H1 (cell line): ENCODE measurements around the gene ENO2. TPM values are rescaled to one million over a fixed set of nuclear protein-coding genes. Genes with fewer than 3 reads are reported as not detected.

Source experiments
- CTCF ChIA-PET: fragments of 300-600 bp; sonication (Branson Sonifier 250); formaldehyde crosslinking; loops from one replicate; lab custom pipeline; 2021; ENCODE audit not compliant: partially characterized antibody; lab: Charles Lee
- POLR2A ChIA-PET: fragments of 300-600 bp; sonication (Branson Sonifier 250); formaldehyde crosslinking; loops from one replicate; lab custom pipeline; 2021; ENCODE audit warnings: inconsistent platforms; ENCODE audit not compliant: partially characterized antibody; lab: Charles Lee
- DNase-seq, 2 experiments: peaks; one replicate each; pipeline versions ENCODE4 v3.0.0 to v3.0.0-alpha.2; 2010 to 2022; ENCODE audit warnings: low spot score in 2 of 2, low read depth in 1 of 2, mixed read lengths in 1 of 2
- FAIRE-seq: peaks from 2 replicates; lab custom pipeline; 2011; peaks lifted over from hg19 to GRCh38; lab: Jason Lieb, UNC
- H2AFZ ChIP-seq: 2 replicates; pipeline ENCODE4 v1.8.1; 2012; ENCODE audit warnings: low read length, inconsistent platforms
- H2AK5ac ChIP-seq: 2 replicates; pipeline ENCODE4 v1.6.1; 2013; ENCODE audit warnings: low read depth, low read length
- H2BK120ac ChIP-seq: replicated peaks from 2 replicates; pipeline ENCODE3; 2013; ENCODE audit warnings: low read depth, low read length, inconsistent platforms
- H2BK12ac ChIP-seq: 2 replicates; pipeline ENCODE4 v1.6.1; 2013; ENCODE audit warnings: low read depth, low read length
- H2BK15ac ChIP-seq: 2 replicates; pipeline ENCODE4 v1.6.1; 2013; ENCODE audit warnings: low read length
- H2BK20ac ChIP-seq: 2 replicates; pipeline ENCODE4 v1.6.1; 2013; ENCODE audit warnings: low read length
- H2BK5ac ChIP-seq: 2 replicates; pipeline ENCODE4 v1.6.1; 2013; ENCODE audit warnings: low read depth, low read length
- H3K14ac ChIP-seq: 2 replicates; pipeline ENCODE4 v1.6.1; 2013; ENCODE audit warnings: inconsistent platforms; ENCODE audit not compliant: insufficient read length
- H3K18ac ChIP-seq: 2 replicates; pipeline ENCODE4 v1.6.1; 2013; ENCODE audit warnings: low read length; ENCODE audit errors: extremely low read depth
- H3K23ac ChIP-seq: 2 replicates; pipeline ENCODE4 v1.6.1; 2013; ENCODE audit warnings: inconsistent platforms; ENCODE audit not compliant: insufficient read length
- H3K23me2 ChIP-seq: 2 replicates; pipeline ENCODE4 v1.6.1; 2013; ENCODE audit warnings: low read depth, low read length
- H3K27ac ChIP-seq: 2 replicates; pipeline ENCODE4 v1.6.1; 2011; ENCODE audit warnings: low read depth, low read length, inconsistent platforms
- H3K27me3 ChIP-seq, 4 experiments: replicated peaks in 1 of 4; 1 replicate in 1 of 4; 2 replicates in 3 of 4; pipeline versions ENCODE4 v1.6.1 to v1.8.1; 2011 to 2013; ENCODE audit warnings: low read length in 3 of 4, mild to moderate bottlenecking in 3 of 4, inconsistent platforms in 2 of 4, mixed read lengths in 2 of 4, moderate library complexity in 1 of 4; ENCODE audit not compliant: control insufficient read depth in 3 of 4, insufficient read depth in 3 of 4; ENCODE audit errors: extremely low read depth in 1 of 4
- H3K36me3 ChIP-seq, 4 experiments: 2 replicates each; pipeline versions ENCODE4 v1.6.1 to v1.8.1; 2011 to 2013; ENCODE audit warnings: mild to moderate bottlenecking in 4 of 4, low read length in 3 of 4, moderate library complexity in 2 of 4, control low read depth in 1 of 4, inconsistent platforms in 1 of 4; ENCODE audit not compliant: insufficient read depth in 4 of 4, control insufficient read depth in 2 of 4
- H3K4ac ChIP-seq: replicated peaks from 2 replicates; pipeline ENCODE3; 2013; ENCODE audit warnings: low read length, low read depth, mixed read lengths, inconsistent platforms; ENCODE audit not compliant: insufficient read length
- H3K4me1 ChIP-seq, 4 experiments: replicated peaks in 1 of 4; 1 replicate in 1 of 4; 2 replicates in 3 of 4; pipeline versions ENCODE4 v1.6.1 to v1.8.1; 2011 to 2013; ENCODE audit warnings: low read length in 3 of 4, inconsistent platforms in 2 of 4, mixed read lengths in 1 of 4; ENCODE audit not compliant: insufficient read depth in 4 of 4, control insufficient read depth in 3 of 4
- H3K4me2 ChIP-seq, 2 experiments: 2 replicates each; pipeline versions ENCODE4 v1.6.1 to v1.8.1; 2011 to 2013; ENCODE audit warnings: low read depth in 2 of 2, low read length in 2 of 2, control low read depth in 1 of 2, inconsistent platforms in 1 of 2, mild to moderate bottlenecking in 1 of 2; ENCODE audit not compliant: insufficient read depth in 1 of 2
- H3K4me3 ChIP-seq, 4 experiments: fragments of 200-600, 300-600 bp in 1 of 4; sonication (generic), shearing (Covaris generic), sonication (Bioruptor Twin) in 1 of 4; 2 replicates each; pipeline versions ENCODE4 v1.5.1 to v1.8.1; 2011 to 2016; ENCODE audit warnings: low read length in 4 of 4, low read depth in 3 of 4, control low read depth in 2 of 4, inconsistent platforms in 2 of 4, mild to moderate bottlenecking in 2 of 4, mixed read lengths in 1 of 4, moderate library complexity in 1 of 4; ENCODE audit not compliant: insufficient read depth in 2 of 4; ENCODE audit errors: extremely low read depth in 1 of 4
- H3K56ac ChIP-seq: replicated peaks from 2 replicates; pipeline ENCODE3; 2013; ENCODE audit warnings: low read depth, mild to moderate bottlenecking, mixed read lengths, low read length, inconsistent platforms; ENCODE audit not compliant: insufficient read length
- H3K79me1 ChIP-seq: 2 replicates; pipeline ENCODE4 v1.6.1; 2013; ENCODE audit warnings: low read depth, low read length, control low read depth
- H3K79me2 ChIP-seq, 2 experiments: 2 replicates each; pipeline versions ENCODE4 v1.6.1 to v1.8.1; 2012 to 2013; ENCODE audit warnings: low read length in 2 of 2, mild to moderate bottlenecking in 2 of 2, inconsistent platforms in 1 of 2; ENCODE audit not compliant: insufficient read depth in 2 of 2, control insufficient read depth in 1 of 2
- H3K9ac ChIP-seq, 4 experiments: replicated peaks in 1 of 4; 1 replicate in 1 of 4; 2 replicates in 3 of 4; pipeline versions ENCODE4 v1.6.1 to v1.8.1; 2011 to 2013; ENCODE audit warnings: low read depth in 3 of 4, low read length in 3 of 4, control low read depth in 2 of 4, mild to moderate bottlenecking in 2 of 4, moderate library complexity in 2 of 4, inconsistent platforms in 1 of 4; ENCODE audit errors: extremely low read depth in 1 of 4
- H3K9me3 ChIP-seq, 2 experiments: 2 replicates each; pipeline versions ENCODE4 v1.6.1 to v1.8.1; 2012 to 2013; ENCODE audit warnings: mild to moderate bottlenecking in 2 of 2, moderate library complexity in 2 of 2, control low read depth in 1 of 2, inconsistent platforms in 1 of 2, low read depth in 1 of 2, low read length in 1 of 2, mixed read lengths in 1 of 2; ENCODE audit not compliant: insufficient read depth in 2 of 2
- H4K20me1 ChIP-seq, 2 experiments: replicated peaks in 1 of 2; 2 replicates each; pipeline versions ENCODE3 to v1.8.1; 2011 to 2013; ENCODE audit warnings: inconsistent platforms in 2 of 2, low read length in 2 of 2, mild to moderate bottlenecking in 1 of 2; ENCODE audit not compliant: insufficient read depth in 2 of 2, control insufficient read depth in 1 of 2
- H4K5ac ChIP-seq: 2 replicates; pipeline ENCODE4 v1.6.1; 2013; ENCODE audit warnings: low read length, low read depth, mixed read lengths, inconsistent platforms; ENCODE audit not compliant: insufficient read length
- H4K8ac ChIP-seq: 2 replicates; pipeline ENCODE4 v1.8.0; 2013; ENCODE audit warnings: mild to moderate bottlenecking, moderate library complexity, low read length, inconsistent platforms; ENCODE audit not compliant: insufficient read depth; ENCODE audit errors: extremely low read depth
- H4K91ac ChIP-seq: replicated peaks from 2 replicates; pipeline ENCODE3; 2013; ENCODE audit warnings: low read length, mixed read lengths, inconsistent platforms; ENCODE audit not compliant: insufficient read length
- ASH2L ChIP-seq: fragments of 200-600, 300-600 bp; sonication (generic); IDR thresholded peaks from one replicate; pipeline ENCODE4 v1.7.1; 2017; ENCODE audit warnings: low read length
- CBX8 ChIP-seq: fragments of 300-800, 300-1000 bp; sonication (generic); IDR thresholded peaks from 2 replicates; pipeline ENCODE4 v1.7.1; 2016; ENCODE audit warnings: low read depth, low read length, borderline replicate concordance
- CTBP2 ChIP-seq: IDR thresholded peaks from 2 replicates; pipeline ENCODE4 v1.7.0; 2011; ENCODE audit warnings: borderline replicate concordance, mild to moderate bottlenecking, moderate library complexity, mixed read lengths, low read length; ENCODE audit not compliant: insufficient read depth, insufficient read length
- EZH2 ChIP-seq: fragments of 200-600 bp; sonication (generic); IDR thresholded peaks from 2 replicates; pipeline ENCODE4 v1.7.1; 2012; ENCODE audit warnings: low read depth, mild to moderate bottlenecking, moderate library complexity, low read length, inconsistent platforms; ENCODE audit not compliant: severe bottlenecking
- JUN ChIP-seq: IDR thresholded peaks from 2 replicates; pipeline ENCODE4 v1.6.1; 2011; ENCODE audit warnings: low read depth, mild to moderate bottlenecking, improper control_type of control experiment, low read length
- KDM5A ChIP-seq: fragments of 200-600 bp; IDR thresholded peaks from 2 replicates; pipeline ENCODE4 v1.7.1; 2012; ENCODE audit warnings: mild to moderate bottlenecking, low read length, inconsistent platforms, mixed read lengths
- NANOG ChIP-seq: IDR thresholded peaks from 2 replicates; pipeline ENCODE4 v1.6.1; 2011; ENCODE audit warnings: low read length, low read depth, mild to moderate bottlenecking, inconsistent platforms; ENCODE audit not compliant: insufficient read depth, poor library complexity, severe bottlenecking
- POLR2AphosphoS5 ChIP-seq: IDR thresholded peaks from 2 replicates; pipeline ENCODE4 v1.6.1; 2011; ENCODE audit warnings: low read depth, low read length
- RFX5 ChIP-seq: IDR thresholded peaks from 2 replicates; pipeline ENCODE4 v1.6.1; 2011; ENCODE audit warnings: low read depth, low read length, improper control_type of control experiment, borderline replicate concordance
- SIRT6 ChIP-seq: IDR thresholded peaks from one replicate; pipeline ENCODE4 v1.7.1; 2012; ENCODE audit warnings: low read length, inconsistent platforms
- SRF ChIP-seq: IDR thresholded peaks from 2 replicates; pipeline ENCODE4 v1.6.1; 2011; ENCODE audit warnings: mild to moderate bottlenecking, low read depth, low read length, moderate library complexity
- SUZ12 ChIP-seq: fragments of 200-600 bp; sonication (generic); IDR thresholded peaks from 2 replicates; pipeline ENCODE4 v1.6.1; 2012; ENCODE audit warnings: mild to moderate bottlenecking, inconsistent platforms, low read length, moderate library complexity, mixed read lengths
- USF2 ChIP-seq: IDR thresholded peaks from 2 replicates; pipeline ENCODE4 v1.6.1; 2011; ENCODE audit warnings: low read length, improper control_type of control experiment
- WGBS, 2 experiments: shearing (Covaris generic) in 1 of 2; methylation state at CpG; one replicate each; pipeline versions ENCODE4 v1.1.6 to v1.1.7; 2013 to 2015; ENCODE audit warnings: low lambda C conversion rate in 2 of 2, mixed read lengths in 2 of 2, inconsistent platforms in 1 of 2, low coverage in 1 of 2, missing lambda C conversion rate in 1 of 2; ENCODE audit not compliant: insufficient replicate concordance in 2 of 2, insufficient coverage in 1 of 2, insufficient read length in 1 of 2; ENCODE audit errors: extremely low coverage in 1 of 2, missing lambda C conversion rate in 1 of 2; 5-methylcytosine and 5-hydroxymethylcytosine counted together
- polyA plus RNA-seq, 7 experiments: library from polyadenylated mRNA; depleted of rRNA in 3 of 7; stranded (reverse) in 5 of 7; unstranded in 2 of 7; fragments of >200 nt in 5 of 7; fragments of 200-250 nt in 2 of 7; gene quantifications; 1 replicate in 5 of 7; 2 replicates in 1 of 7; 4 replicates in 1 of 7; pipeline versions ENCODE4 v1.2.1 to v1.2.3, GENCODE V29; 2011 to 2013; ENCODE audit warnings: missing spikeins in 2 of 7, mixed read lengths in 2 of 7
- total RNA-seq: library from RNA; stranded (reverse); fragmentation: NEBNext Ultra II Directional; extraction: Animal tissue kit (Norgen Biotek cat#: 25700); gene quantifications from 2 replicates; pipeline ENCODE4 v1.2.1, GENCODE V29; 2021

The ENO2 gene
- total and polyA plus RNA-seq, 2 of the 8 experiments (the other 6 are each of a cell fraction or from before 2014, with no cell fraction given) = 92.4 to 102 TPM

DNA sequence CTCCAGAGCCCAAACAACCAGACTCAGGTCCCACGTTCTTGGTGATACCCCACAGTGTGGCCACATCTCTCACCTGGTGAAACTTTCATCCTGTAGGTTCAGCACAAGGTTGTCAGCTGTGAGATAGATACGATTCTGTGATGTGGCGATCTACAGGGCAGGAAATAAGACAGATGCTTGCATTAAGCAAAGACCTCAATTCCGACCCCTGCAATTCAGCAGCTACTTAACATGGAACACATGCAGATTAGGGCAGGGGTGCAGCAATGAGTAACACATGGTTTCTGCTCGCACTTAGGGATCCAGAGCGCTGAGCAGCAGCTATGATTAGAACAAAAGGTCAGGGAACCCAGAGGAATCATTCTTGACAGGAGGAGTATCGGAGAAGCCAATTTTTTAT lies 52.0 kb downstream of the ENO2 start:
- Histone ChIP-seq H4K91ac (no peak overlapping the region), H2BK120ac (no peak overlapping the region), H3K14ac (no peak overlapping the region), H3K4me1 (peaks cover 10 to 39% (median 24%) of the 10 kb centered on the region in 4 experiments), H2AK5ac (no peak overlapping the region), H3K27me3 (no peaks in the 10 kb centered on the region), H3K9ac (peak overlapping the region in 1 of 4 experiments; percentile 5; a peak in 1 of 7 replicates), H2BK15ac (no peak overlapping the region), H2AFZ (no peak overlapping the region), H3K56ac (no peak overlapping the region), H4K8ac (no peak overlapping the region), H2BK20ac (no peak overlapping the region), H4K20me1 (peaks cover 2 to 4% of the 10 kb centered on the region in 2 experiments), H2BK12ac (no peak overlapping the region), H3K23me2 (peaks cover 18% of the 10 kb centered on the region), H3K9me3 (no peaks in the 10 kb centered on the region), H3K4ac (no peak overlapping the region), H3K36me3 (peaks cover 28 to 45% (median 32%) of the 10 kb centered on the region in 4 experiments), H4K5ac (no peak overlapping the region), H3K79me1 (peaks cover 5% of the 10 kb centered on the region; the same call in 1 of the 2 replicates), H3K4me3 (no peak overlapping the region), H2BK5ac (no peak overlapping the region), H3K18ac (no peak overlapping the region), H3K4me2 (no peak overlapping the region), H3K79me2 (peaks cover 11 to 44% of the 10 kb centered on the region in 2 experiments), H3K23ac (no peak overlapping the region), H3K27ac (no peak overlapping the region)
- DNase-seq (no peak), FAIRE-seq (no peak)
- CTCF ChIA-PET = interaction anchor here (1.0 to 12.2 kb wide), 11 partner anchors 13 to 145 kb away, joined by 3 to 277 read pairs (median 6); partner anchors contain the start of genes C12orf57 and RNU7-1
- WGBS, 2 experiments = 87% methylated on average over 7 of the region's 7 CpGs; no CpG with 5 or more reads in 1 of the 2 experiments
- POLR2A ChIA-PET = interaction anchor here (1.0 to 44.0 kb wide), 8 partner anchors 3 to 147 kb away, joined by 3 to 1596 read pairs (median 19); partner anchors contain the start of genes ATN1, C12orf57, C1RL and CDCA3
- TF ChIP-seq KDM5A (no peak), CTBP2 (no peak), ASH2L (no peak), SIRT6 (no peak), SUZ12 (no peak), JUN (no peak), NANOG (no peak), RFX5 (no peak), CBX8 (no peak), USF2 (no peak), EZH2 (no peak), POLR2AphosphoS5 (no peak), SRF (no peak)
